H1 (cell line): Measurements from ENCODE around the gene MIGA1. TPM values are rescaled to one million over a fixed set of nuclear protein-coding genes. Genes with fewer than 3 reads are reported as not detected.

ENCODE experiments used
- CTCF ChIA-PET: fragments of 300-600 bp; sonication (Branson Sonifier 250); formaldehyde crosslinking; loops from one replicate; lab custom pipeline; 2021; ENCODE audit not compliant: partially characterized antibody; lab: Charles Lee
- POLR2A ChIA-PET: fragments of 300-600 bp; sonication (Branson Sonifier 250); formaldehyde crosslinking; loops from one replicate; lab custom pipeline; 2021; ENCODE audit warnings: inconsistent platforms; ENCODE audit not compliant: partially characterized antibody; lab: Charles Lee
- DNase-seq, 2 experiments: peaks; one replicate each; pipeline versions ENCODE4 v3.0.0 to v3.0.0-alpha.2; 2010 to 2022; ENCODE audit warnings: low spot score in 2 of 2, low read depth in 1 of 2, mixed read lengths in 1 of 2
- FAIRE-seq: peaks from 2 replicates; lab custom pipeline; 2011; peaks lifted over from hg19 to GRCh38; lab: Jason Lieb, UNC
- H2AFZ ChIP-seq: 2 replicates; pipeline ENCODE4 v1.8.1; 2012; ENCODE audit warnings: low read length, inconsistent platforms
- H2AK5ac ChIP-seq: 2 replicates; pipeline ENCODE4 v1.6.1; 2013; ENCODE audit warnings: low read depth, low read length
- H2BK120ac ChIP-seq: replicated peaks from 2 replicates; pipeline ENCODE3; 2013; ENCODE audit warnings: low read depth, low read length, inconsistent platforms
- H2BK12ac ChIP-seq: 2 replicates; pipeline ENCODE4 v1.6.1; 2013; ENCODE audit warnings: low read depth, low read length
- H2BK15ac ChIP-seq: 2 replicates; pipeline ENCODE4 v1.6.1; 2013; ENCODE audit warnings: low read length
- H2BK20ac ChIP-seq: 2 replicates; pipeline ENCODE4 v1.6.1; 2013; ENCODE audit warnings: low read length
- H2BK5ac ChIP-seq: 2 replicates; pipeline ENCODE4 v1.6.1; 2013; ENCODE audit warnings: low read depth, low read length
- H3K14ac ChIP-seq: 2 replicates; pipeline ENCODE4 v1.6.1; 2013; ENCODE audit warnings: inconsistent platforms; ENCODE audit not compliant: insufficient read length
- H3K18ac ChIP-seq: 2 replicates; pipeline ENCODE4 v1.6.1; 2013; ENCODE audit warnings: low read length; ENCODE audit errors: extremely low read depth
- H3K23ac ChIP-seq: 2 replicates; pipeline ENCODE4 v1.6.1; 2013; ENCODE audit warnings: inconsistent platforms; ENCODE audit not compliant: insufficient read length
- H3K23me2 ChIP-seq: 2 replicates; pipeline ENCODE4 v1.6.1; 2013; ENCODE audit warnings: low read depth, low read length
- H3K27ac ChIP-seq: 2 replicates; pipeline ENCODE4 v1.6.1; 2011; ENCODE audit warnings: low read depth, low read length, inconsistent platforms
- H3K27me3 ChIP-seq, 4 experiments: replicated peaks in 1 of 4; 1 replicate in 1 of 4; 2 replicates in 3 of 4; pipeline versions ENCODE4 v1.6.1 to v1.8.1; 2011 to 2013; ENCODE audit warnings: low read length in 3 of 4, mild to moderate bottlenecking in 3 of 4, inconsistent platforms in 2 of 4, mixed read lengths in 2 of 4, moderate library complexity in 1 of 4; ENCODE audit not compliant: control insufficient read depth in 3 of 4, insufficient read depth in 3 of 4; ENCODE audit errors: extremely low read depth in 1 of 4
- H3K36me3 ChIP-seq, 4 experiments: 2 replicates each; pipeline versions ENCODE4 v1.6.1 to v1.8.1; 2011 to 2013; ENCODE audit warnings: mild to moderate bottlenecking in 4 of 4, low read length in 3 of 4, moderate library complexity in 2 of 4, control low read depth in 1 of 4, inconsistent platforms in 1 of 4; ENCODE audit not compliant: insufficient read depth in 4 of 4, control insufficient read depth in 2 of 4
- H3K4ac ChIP-seq: replicated peaks from 2 replicates; pipeline ENCODE3; 2013; ENCODE audit warnings: low read length, low read depth, mixed read lengths, inconsistent platforms; ENCODE audit not compliant: insufficient read length
- H3K4me1 ChIP-seq, 4 experiments: replicated peaks in 1 of 4; 1 replicate in 1 of 4; 2 replicates in 3 of 4; pipeline versions ENCODE4 v1.6.1 to v1.8.1; 2011 to 2013; ENCODE audit warnings: low read length in 3 of 4, inconsistent platforms in 2 of 4, mixed read lengths in 1 of 4; ENCODE audit not compliant: insufficient read depth in 4 of 4, control insufficient read depth in 3 of 4
- H3K4me2 ChIP-seq, 2 experiments: 2 replicates each; pipeline versions ENCODE4 v1.6.1 to v1.8.1; 2011 to 2013; ENCODE audit warnings: low read depth in 2 of 2, low read length in 2 of 2, control low read depth in 1 of 2, inconsistent platforms in 1 of 2, mild to moderate bottlenecking in 1 of 2; ENCODE audit not compliant: insufficient read depth in 1 of 2
- H3K4me3 ChIP-seq, 4 experiments: fragments of 200-600, 300-600 bp in 1 of 4; sonication (generic), shearing (Covaris generic), sonication (Bioruptor Twin) in 1 of 4; 2 replicates each; pipeline versions ENCODE4 v1.5.1 to v1.8.1; 2011 to 2016; ENCODE audit warnings: low read length in 4 of 4, low read depth in 3 of 4, control low read depth in 2 of 4, inconsistent platforms in 2 of 4, mild to moderate bottlenecking in 2 of 4, mixed read lengths in 1 of 4, moderate library complexity in 1 of 4; ENCODE audit not compliant: insufficient read depth in 2 of 4; ENCODE audit errors: extremely low read depth in 1 of 4
- H3K56ac ChIP-seq: replicated peaks from 2 replicates; pipeline ENCODE3; 2013; ENCODE audit warnings: low read depth, mild to moderate bottlenecking, mixed read lengths, low read length, inconsistent platforms; ENCODE audit not compliant: insufficient read length
- H3K79me1 ChIP-seq: 2 replicates; pipeline ENCODE4 v1.6.1; 2013; ENCODE audit warnings: low read depth, low read length, control low read depth
- H3K79me2 ChIP-seq, 2 experiments: 2 replicates each; pipeline versions ENCODE4 v1.6.1 to v1.8.1; 2012 to 2013; ENCODE audit warnings: low read length in 2 of 2, mild to moderate bottlenecking in 2 of 2, inconsistent platforms in 1 of 2; ENCODE audit not compliant: insufficient read depth in 2 of 2, control insufficient read depth in 1 of 2
- H3K9ac ChIP-seq, 4 experiments: replicated peaks in 1 of 4; 1 replicate in 1 of 4; 2 replicates in 3 of 4; pipeline versions ENCODE4 v1.6.1 to v1.8.1; 2011 to 2013; ENCODE audit warnings: low read depth in 3 of 4, low read length in 3 of 4, control low read depth in 2 of 4, mild to moderate bottlenecking in 2 of 4, moderate library complexity in 2 of 4, inconsistent platforms in 1 of 4; ENCODE audit errors: extremely low read depth in 1 of 4
- H3K9me3 ChIP-seq, 2 experiments: 2 replicates each; pipeline versions ENCODE4 v1.6.1 to v1.8.1; 2012 to 2013; ENCODE audit warnings: mild to moderate bottlenecking in 2 of 2, moderate library complexity in 2 of 2, control low read depth in 1 of 2, inconsistent platforms in 1 of 2, low read depth in 1 of 2, low read length in 1 of 2, mixed read lengths in 1 of 2; ENCODE audit not compliant: insufficient read depth in 2 of 2
- H4K20me1 ChIP-seq, 2 experiments: replicated peaks in 1 of 2; 2 replicates each; pipeline versions ENCODE3 to v1.8.1; 2011 to 2013; ENCODE audit warnings: inconsistent platforms in 2 of 2, low read length in 2 of 2, mild to moderate bottlenecking in 1 of 2; ENCODE audit not compliant: insufficient read depth in 2 of 2, control insufficient read depth in 1 of 2
- H4K5ac ChIP-seq: 2 replicates; pipeline ENCODE4 v1.6.1; 2013; ENCODE audit warnings: low read length, low read depth, mixed read lengths, inconsistent platforms; ENCODE audit not compliant: insufficient read length
- H4K8ac ChIP-seq: 2 replicates; pipeline ENCODE4 v1.8.0; 2013; ENCODE audit warnings: mild to moderate bottlenecking, moderate library complexity, low read length, inconsistent platforms; ENCODE audit not compliant: insufficient read depth; ENCODE audit errors: extremely low read depth
- H4K91ac ChIP-seq: replicated peaks from 2 replicates; pipeline ENCODE3; 2013; ENCODE audit warnings: low read length, mixed read lengths, inconsistent platforms; ENCODE audit not compliant: insufficient read length
- CHD2 ChIP-seq: IDR thresholded peaks from 2 replicates; pipeline ENCODE4 v1.6.1; 2012; ENCODE audit warnings: low read length, improper control_type of control experiment
- TEAD4 ChIP-seq: IDR thresholded peaks from 2 replicates; pipeline ENCODE4 v1.6.1; 2012; ENCODE audit warnings: low read depth, low read length, inconsistent platforms, mixed read lengths
- WGBS, 2 experiments: shearing (Covaris generic) in 1 of 2; methylation state at CpG; one replicate each; pipeline versions ENCODE4 v1.1.6 to v1.1.7; 2013 to 2015; ENCODE audit warnings: low lambda C conversion rate in 2 of 2, mixed read lengths in 2 of 2, inconsistent platforms in 1 of 2, low coverage in 1 of 2, missing lambda C conversion rate in 1 of 2; ENCODE audit not compliant: insufficient replicate concordance in 2 of 2, insufficient coverage in 1 of 2, insufficient read length in 1 of 2; ENCODE audit errors: extremely low coverage in 1 of 2, missing lambda C conversion rate in 1 of 2; 5-methylcytosine and 5-hydroxymethylcytosine counted together
- polyA plus RNA-seq, 7 experiments: library from polyadenylated mRNA; depleted of rRNA in 3 of 7; stranded (reverse) in 5 of 7; unstranded in 2 of 7; fragments of >200 nt in 5 of 7; fragments of 200-250 nt in 2 of 7; gene quantifications; 1 replicate in 5 of 7; 2 replicates in 1 of 7; 4 replicates in 1 of 7; pipeline versions ENCODE4 v1.2.1 to v1.2.3, GENCODE V29; 2011 to 2013; ENCODE audit warnings: missing spikeins in 2 of 7, mixed read lengths in 2 of 7
- total RNA-seq: library from RNA; stranded (reverse); fragmentation: NEBNext Ultra II Directional; extraction: Animal tissue kit (Norgen Biotek cat#: 25700); gene quantifications from 2 replicates; pipeline ENCODE4 v1.2.1, GENCODE V29; 2021

Gene MIGA1
- total and polyA plus RNA-seq, 2 of the 8 experiments (the other 6 are each of a cell fraction or from before 2014, with no cell fraction given) = 0.95 to 7.0 TPM

- no peak overlapping the region for H2AFZ ChIP-seq
- no peaks in the 10 kb centered on the region for H3K79me2 ChIP-seq
- no peaks in the 10 kb centered on the region for H3K79me1 ChIP-seq
- H3K4ac ChIP-seq = no peak overlapping the region
- 95% methylated on average over 1 of the region's 1 CpG; no CpG with 5 or more reads in 1 of the 2 experiments for WGBS, 2 experiments
- H3K18ac ChIP-seq = no peak overlapping the region
- H4K5ac ChIP-seq = no peak overlapping the region
- H4K20me1 ChIP-seq = no peaks in the 10 kb centered on the region
- H3K23ac ChIP-seq = no peak overlapping the region
- H2AK5ac ChIP-seq = no peak overlapping the region
- no peak overlapping the region for H4K8ac ChIP-seq
- no peaks in the 10 kb centered on the region for H3K9me3 ChIP-seq
- no peak overlapping the region for H3K56ac ChIP-seq
- no peak overlapping the region for H2BK15ac ChIP-seq
- POLR2A ChIA-PET = interaction anchor here (1.3 kb wide), 1 partner anchor 19 kb away, joined by 3 read pairs; no protein-coding TSS in a partner anchor
- H3K14ac ChIP-seq = no peak overlapping the region
- no peak overlapping the region for H2BK20ac ChIP-seq
- H3K36me3 ChIP-seq = peaks cover 0 to 22% (median 8%) of the 10 kb centered on the region in 4 experiments; a peak in 7 of 8 replicates
- no peak overlapping the region for H3K4me2 ChIP-seq
- no peak for TF ChIP-seq TEAD4
- no peak for TF ChIP-seq CHD2
- TF ChIP-seq, all 59 proteins: peak for 0
- Histone ChIP-seq H4K91ac (no peak overlapping the region), H3K27me3 (no peaks in the 10 kb centered on the region), H3K23me2 (no peaks in the 10 kb centered on the region; the same call in 1 of the 2 replicates), H2BK12ac (no peak overlapping the region), H2BK120ac (no peak overlapping the region), H3K9ac (no peak overlapping the region), H2BK5ac (no peak overlapping the region), H3K4me3 (no peak overlapping the region), H3K4me1 (no peaks in the 10 kb centered on the region), H3K27ac (no peak overlapping the region)
- CTCF ChIA-PET = no interaction called here
- DNase-seq (no peak), FAIRE-seq (no peak)
Observed at GRCh38 chr1:77732090-77732489, 47.4 kb upstream of the MIGA1 start.
